ENCODE data around the gene FEM1C. TPM values are rescaled to one million over a fixed set of nuclear protein-coding genes. Genes with fewer than 3 reads are reported as not detected.

Gene FEM1C
- total RNA-seq, 1 experiment from 2014 or later = 27.5 TPM

DNA sequence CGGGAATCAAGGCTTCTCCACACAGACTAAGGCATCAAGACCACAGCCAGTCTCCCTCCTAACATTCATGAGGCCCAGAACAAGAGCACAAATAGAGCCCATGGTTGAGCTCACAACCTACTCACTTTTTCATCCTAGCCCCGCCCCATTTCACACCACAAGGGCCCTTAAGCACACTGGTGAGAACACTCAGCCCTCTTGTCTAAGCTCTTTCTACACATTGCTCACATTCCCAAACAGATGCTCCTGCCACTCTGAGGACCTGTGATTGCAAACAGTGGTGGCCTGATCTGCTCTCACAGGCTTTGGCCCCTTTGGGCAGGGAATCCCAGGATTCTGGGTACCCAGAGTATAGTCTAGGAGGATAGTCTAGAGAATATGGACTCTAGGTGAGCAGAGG lies 54.0 kb downstream of the FEM1C start:
- BruUV-seq (replicated peaks) = no TSS peak
- RAD21 ChIA-PET (ENCODE audit: low non-redundant PET in 1 of 2, low total read pairs in 2 of 2, uncharacterized antibody in 2 of 2, unreplicated experiment in 2 of 2) = no interaction called here
- ATAC-seq = no peak
- no peak for DNase-seq (ENCODE audit: low read depth, low spot score)
- Histone ChIP-seq H3K27ac (ENCODE audit: low read depth, low read length) (no peak overlapping the region), H3K27me3 (ENCODE audit: insufficient read depth, low read length) (no peaks in the 10 kb centered on the region), H3K36me3 (ENCODE audit: control insufficient read depth in 1 of 2, insufficient read depth in 2 of 2, low read length in 2 of 2) (no peaks in the 10 kb centered on the region), H2AFZ (ENCODE audit: low read depth, low read length, poor library complexity, severe bottlenecking) (no peak overlapping the region), H3K9ac (ENCODE audit: low read length) (no peak overlapping the region), H3K4me1 (ENCODE audit: control insufficient read depth in 1 of 2, insufficient read depth in 2 of 2, low read length in 2 of 2) (peaks cover 0 to 6% of the 10 kb centered on the region in 2 experiments; a peak in 1 of 4 replicates), H4K20me1 (ENCODE audit: insufficient read depth) (no peaks in the 10 kb centered on the region), H3K79me2 (ENCODE audit: insufficient read depth, low read length) (no peaks in the 10 kb centered on the region), H3K9me3 (ENCODE audit: control insufficient read depth in 1 of 2, insufficient read depth in 1 of 2, low read depth in 1 of 2, low read length in 2 of 2) (no peaks in the 10 kb centered on the region), H3K9me2 (ENCODE audit: insufficient read depth) (no peaks in the 10 kb centered on the region), H3K4me3 (replicated peaks in 1 of 2; ENCODE audit: low read depth in 1 of 2, low read length in 2 of 2) (no peak overlapping the region), H3K4me2 (ENCODE audit: low read length) (no peak overlapping the region)
- intact Hi-C loops (cut with micrococcal nuclease) = no loop called here
- CTCF ChIA-PET = no interaction called here
- no peak for TF ChIP-seq TCF7L2 (IDR thresholded peaks at IDR 0.05; ENCODE audit: borderline replicate concordance, extremely low read depth, insufficient read depth, insufficient read length)
- TF ChIP-seq, protein P1, sequence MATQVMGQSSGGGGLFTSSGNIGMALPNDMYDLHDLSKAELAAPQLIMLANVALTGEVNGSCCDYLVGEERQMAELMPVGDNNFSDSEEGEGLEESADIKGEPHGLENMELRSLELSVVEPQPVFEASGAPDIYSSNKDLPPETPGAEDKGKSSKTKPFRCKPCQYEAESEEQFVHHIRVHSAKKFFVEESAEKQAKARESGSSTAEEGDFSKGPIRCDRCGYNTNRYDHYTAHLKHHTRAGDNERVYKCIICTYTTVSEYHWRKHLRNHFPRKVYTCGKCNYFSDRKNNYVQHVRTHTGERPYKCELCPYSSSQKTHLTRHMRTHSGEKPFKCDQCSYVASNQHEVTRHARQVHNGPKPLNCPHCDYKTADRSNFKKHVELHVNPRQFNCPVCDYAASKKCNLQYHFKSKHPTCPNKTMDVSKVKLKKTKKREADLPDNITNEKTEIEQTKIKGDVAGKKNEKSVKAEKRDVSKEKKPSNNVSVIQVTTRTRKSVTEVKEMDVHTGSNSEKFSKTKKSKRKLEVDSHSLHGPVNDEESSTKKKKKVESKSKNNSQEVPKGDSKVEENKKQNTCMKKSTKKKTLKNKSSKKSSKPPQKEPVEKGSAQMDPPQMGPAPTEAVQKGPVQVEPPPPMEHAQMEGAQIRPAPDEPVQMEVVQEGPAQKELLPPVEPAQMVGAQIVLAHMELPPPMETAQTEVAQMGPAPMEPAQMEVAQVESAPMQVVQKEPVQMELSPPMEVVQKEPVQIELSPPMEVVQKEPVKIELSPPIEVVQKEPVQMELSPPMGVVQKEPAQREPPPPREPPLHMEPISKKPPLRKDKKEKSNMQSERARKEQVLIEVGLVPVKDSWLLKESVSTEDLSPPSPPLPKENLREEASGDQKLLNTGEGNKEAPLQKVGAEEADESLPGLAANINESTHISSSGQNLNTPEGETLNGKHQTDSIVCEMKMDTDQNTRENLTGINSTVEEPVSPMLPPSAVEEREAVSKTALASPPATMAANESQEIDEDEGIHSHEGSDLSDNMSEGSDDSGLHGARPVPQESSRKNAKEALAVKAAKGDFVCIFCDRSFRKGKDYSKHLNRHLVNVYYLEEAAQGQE (IDR thresholded peaks at IDR 0.05; ENCODE audit: low read depth) = no peak
- POLR2A ChIA-PET = no interaction called here

DNA sequence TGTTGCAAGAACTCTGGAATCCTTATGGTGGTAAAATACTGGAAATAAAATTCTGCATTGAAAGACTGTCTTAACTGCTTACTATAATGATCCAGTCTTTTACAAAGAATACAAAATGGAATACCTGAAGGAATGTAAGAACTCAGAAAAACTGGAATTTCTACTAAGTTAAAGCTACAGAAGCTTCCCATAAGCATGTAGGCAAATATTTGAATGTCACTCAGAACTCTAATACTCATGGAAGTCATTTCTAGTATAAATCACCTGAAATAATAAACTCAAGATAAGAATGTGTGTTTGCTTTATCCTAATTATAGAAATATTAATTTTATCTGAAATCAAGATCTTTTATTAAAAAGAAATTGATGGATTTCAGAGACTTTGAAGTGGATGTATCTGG lies 54.8 kb downstream of the FEM1C start:
- no peak for DNase-seq (ENCODE audit: low read depth, low spot score)
- no peak for TF ChIP-seq TCF7L2 (IDR thresholded peaks at IDR 0.05; ENCODE audit: borderline replicate concordance, extremely low read depth, insufficient read depth, insufficient read length)
- no peak for TF ChIP-seq ELF1 (IDR thresholded peaks at IDR 0.05; ENCODE audit: borderline replicate concordance, low read depth)
- no peak for TF ChIP-seq POLR2AphosphoS5 (IDR thresholded peaks at IDR 0.05; ENCODE audit: low read depth, low read length)
- TF ChIP-seq, protein P2, sequence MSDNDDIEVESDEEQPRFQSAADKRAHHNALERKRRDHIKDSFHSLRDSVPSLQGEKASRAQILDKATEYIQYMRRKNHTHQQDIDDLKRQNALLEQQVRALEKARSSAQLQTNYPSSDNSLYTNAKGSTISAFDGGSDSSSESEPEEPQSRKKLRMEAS (IDR thresholded peaks at IDR 0.05) = no peak
- no peak for TF ChIP-seq SIN3A (IDR thresholded peaks at IDR 0.05; ENCODE audit: low read depth)
- no peak for TF ChIP-seq ZNF274 (IDR thresholded peaks at IDR 0.05; ENCODE audit: low read depth, low read length)
- TF ChIP-seq RAD21 (IDR thresholded peaks at IDR 0.05; ENCODE audit: low read depth) = no peak
- no peak overlapping the region for H3K9ac ChIP-seq (ENCODE audit: low read length)
- intact Hi-C loops (cut with micrococcal nuclease) = no loop called here
- no peak overlapping the region for H3K4me2 ChIP-seq (ENCODE audit: low read length)
- RAD21 ChIA-PET (ENCODE audit: low non-redundant PET in 1 of 2, low total read pairs in 2 of 2, uncharacterized antibody in 2 of 2, unreplicated experiment in 2 of 2) = no interaction called here
- H3K4me3 ChIP-seq (replicated peaks in 1 of 2; ENCODE audit: low read depth in 1 of 2, low read length in 2 of 2) = no peak overlapping the region
- H3K27me3 ChIP-seq (ENCODE audit: insufficient read depth, low read length) = no peaks in the 10 kb centered on the region
- ATAC-seq = no peak
- POLR2A ChIA-PET = no interaction called here
- no peak overlapping the region for H3K27ac ChIP-seq (ENCODE audit: low read depth, low read length)
- H3K36me3 ChIP-seq (ENCODE audit: control insufficient read depth in 1 of 2, insufficient read depth in 2 of 2, low read length in 2 of 2) = no peaks in the 10 kb centered on the region
- CTCF ChIA-PET = no interaction called here
- no peaks in the 10 kb centered on the region for H3K79me2 ChIP-seq (ENCODE audit: insufficient read depth, low read length)
- H3K9me2 ChIP-seq (ENCODE audit: insufficient read depth) = no peaks in the 10 kb centered on the region
- H4K20me1 ChIP-seq (ENCODE audit: insufficient read depth) = no peaks in the 10 kb centered on the region
- no peaks in the 10 kb centered on the region for H3K9me3 ChIP-seq (ENCODE audit: control insufficient read depth in 1 of 2, insufficient read depth in 1 of 2, low read depth in 1 of 2, low read length in 2 of 2)
- no peak overlapping the region for H2AFZ ChIP-seq (ENCODE audit: low read depth, low read length, poor library complexity, severe bottlenecking)
- BruUV-seq (replicated peaks) = no TSS peak
- peaks cover 0 to 5% of the 10 kb centered on the region in 2 experiments; a peak in 1 of 4 replicates for H3K4me1 ChIP-seq (ENCODE audit: control insufficient read depth in 1 of 2, insufficient read depth in 2 of 2, low read length in 2 of 2)

Measured in HCT116 (cell line).